ENCODE results near the gene EXOC4. TPM values are rescaled to one million over a fixed set of nuclear protein-coding genes. Genes with fewer than 3 reads are reported as not detected.

The EXOC4 gene
- total and polyA plus RNA-seq, 7 experiments from 2014 or later, result 44.1 to 106 (median 74.2) TPM

- H3K4me3 Mint-ChIP-seq, result no peak overlapping the region
- H3K27me3 Mint-ChIP-seq, result no peaks in the 10 kb centered on the region
- H3K27me3 ChIP-seq (ENCODE audit: control insufficient read depth in 2 of 2, insufficient read depth in 2 of 2, low read length in 2 of 2), result no peaks in the 10 kb centered on the region
- peaks cover 0 to 21% (median 13%) of the 10 kb centered on the region in 7 donors for H3K4me1 Mint-ChIP-seq
- ChIA-PET CTCF (interaction anchor here (0.6 kb wide), 1 partner anchor 1616 kb away, joined by 3 read pairs; no protein-coding TSS in a partner anchor), POLR2A (no interaction called here)
- H3K4me3 ChIP-seq (ENCODE audit: low read length), result no peak overlapping the region
- no peak overlapping the region for H3K27ac ChIP-seq (ENCODE audit: low read depth, low read length)
- H3K9me3 ChIP-seq (ENCODE audit: control insufficient read depth in 2 of 3, low read length in 3 of 3), result no peaks in the 10 kb centered on the region
- H3K9me3 Mint-ChIP-seq, result no peaks in the 10 kb centered on the region
- intact Hi-C loops (cut with micrococcal nuclease), result no loop called here
- DNase-seq (no peak), ATAC-seq (peak; percentile 60)
- H3K27ac Mint-ChIP-seq, result no peak overlapping the region
- H3K36me3 ChIP-seq (ENCODE audit: control insufficient read depth in 2 of 3, insufficient read depth in 3 of 3, low read length in 3 of 3), result no peaks in the 10 kb centered on the region
- H3K36me3 Mint-ChIP-seq, result peaks cover 0 to 51% (median 18%) of the 10 kb centered on the region in 5 donors
- H3K4me1 ChIP-seq (ENCODE audit: control insufficient read depth in 2 of 2, insufficient read depth in 2 of 2, low read length in 2 of 2), result peaks cover 0 to 5% of the 10 kb centered on the region in 2 donors
These were observed 779.1 kb downstream of the EXOC4 start for GRCh38 chr7:134031835-134032617.

DNA sequence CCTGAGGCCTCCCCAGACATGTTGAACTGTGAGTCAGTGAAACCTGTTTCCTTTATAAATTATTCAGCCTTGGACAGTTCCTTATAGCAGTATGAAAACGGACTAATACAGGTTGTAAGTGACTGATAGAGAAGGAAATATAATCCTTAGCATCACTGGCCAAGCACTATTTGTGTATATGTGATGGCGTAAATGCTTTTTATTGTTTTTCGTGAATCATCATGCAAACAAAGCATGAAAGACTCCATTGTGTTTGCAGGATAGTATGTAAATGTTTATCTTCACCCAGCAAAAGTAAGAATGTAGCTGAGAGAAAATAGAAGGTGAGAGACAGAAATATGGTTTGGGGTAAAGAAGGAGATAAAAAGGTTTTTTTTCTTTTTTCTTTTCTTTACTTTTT, 781.8 kb downstream of the EXOC4 start:
- H3K36me3 ChIP-seq (ENCODE audit: control insufficient read depth in 2 of 3, insufficient read depth in 3 of 3, low read length in 3 of 3), result no peaks in the 10 kb centered on the region
- Mint-ChIP-seq H3K36me3 (peaks cover 0 to 41% (median 21%) of the 10 kb centered on the region in 5 donors), H3K27me3 (no peaks in the 10 kb centered on the region), H3K4me1 (peaks cover 0 to 21% (median 13%) of the 10 kb centered on the region in 7 donors), H3K4me3 (no peak overlapping the region), H3K27ac (no peak overlapping the region), H3K9me3 (no peaks in the 10 kb centered on the region)
- no peak overlapping the region for H3K27ac ChIP-seq (ENCODE audit: low read depth, low read length)
- ATAC-seq (no peak), DNase-seq (no peak)
- intact Hi-C loops (cut with micrococcal nuclease), result no loop called here
- POLR2A ChIA-PET, result no interaction called here
- H3K4me1 ChIP-seq (ENCODE audit: control insufficient read depth in 2 of 2, insufficient read depth in 2 of 2, low read length in 2 of 2), result peaks cover 0 to 5% of the 10 kb centered on the region in 2 donors
- no peaks in the 10 kb centered on the region for H3K9me3 ChIP-seq (ENCODE audit: control insufficient read depth in 2 of 3, low read length in 3 of 3)
- H3K27me3 ChIP-seq (ENCODE audit: control insufficient read depth in 2 of 2, insufficient read depth in 2 of 2, low read length in 2 of 2), result no peaks in the 10 kb centered on the region
- H3K4me3 ChIP-seq (ENCODE audit: low read length), result no peak overlapping the region
- CTCF ChIA-PET, result no interaction called here

GRCh38 chr7:134037991-134038390, 785.1 kb downstream of the EXOC4 start:
- H3K9me3 ChIP-seq (ENCODE audit: control insufficient read depth in 2 of 3, low read length in 3 of 3), result no peaks in the 10 kb centered on the region
- POLR2A ChIA-PET, result no interaction called here
- CTCF ChIA-PET, result no interaction called here
- Mint-ChIP-seq H3K27ac (no peak overlapping the region), H3K4me3 (no peak overlapping the region), H3K36me3 (peaks cover 0 to 33% (median 23%) of the 10 kb centered on the region in 5 donors), H3K4me1 (no peaks in the 10 kb centered on the region), H3K9me3 (no peaks in the 10 kb centered on the region), H3K27me3 (no peaks in the 10 kb centered on the region)
- intact Hi-C loops (cut with micrococcal nuclease), result no loop called here
- no peaks in the 10 kb centered on the region for H3K36me3 ChIP-seq (ENCODE audit: control insufficient read depth in 2 of 3, insufficient read depth in 3 of 3, low read length in 3 of 3)
- no peaks in the 10 kb centered on the region for H3K4me1 ChIP-seq (ENCODE audit: control insufficient read depth in 2 of 2, insufficient read depth in 2 of 2, low read length in 2 of 2)
- no peak overlapping the region for H3K27ac ChIP-seq (ENCODE audit: low read depth, low read length)
- no peak for ATAC-seq
- no peak for DNase-seq
- H3K4me3 ChIP-seq (ENCODE audit: low read length), result no peak overlapping the region
- no peaks in the 10 kb centered on the region for H3K27me3 ChIP-seq (ENCODE audit: control insufficient read depth in 2 of 2, insufficient read depth in 2 of 2, low read length in 2 of 2)

DNA sequence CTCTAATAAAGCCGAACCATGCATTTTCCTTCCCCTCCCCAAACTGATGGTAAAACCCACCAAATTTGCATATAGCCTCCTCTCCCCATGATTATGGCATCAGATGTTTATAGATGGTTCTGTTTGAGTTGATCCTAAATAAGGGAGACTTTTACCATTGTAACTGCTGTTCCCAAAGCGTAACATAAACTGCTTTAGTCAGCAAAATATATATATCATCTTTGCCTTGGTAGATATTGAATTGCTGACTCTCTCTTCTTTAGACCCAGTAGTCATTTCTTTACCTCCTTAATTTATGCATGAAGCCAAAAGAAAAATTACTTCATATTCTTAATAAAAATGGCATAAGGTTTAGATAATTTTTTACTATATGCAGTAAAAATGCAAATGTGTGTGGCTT, 788.1 kb downstream of the EXOC4 start:
- Histone ChIP-seq H3K4me3 (ENCODE audit: low read length) (no peak overlapping the region), H3K36me3 (ENCODE audit: control insufficient read depth in 2 of 3, insufficient read depth in 3 of 3, low read length in 3 of 3) (no peaks in the 10 kb centered on the region), H3K4me1 (ENCODE audit: control insufficient read depth in 2 of 2, insufficient read depth in 2 of 2, low read length in 2 of 2) (no peaks in the 10 kb centered on the region), H3K27me3 (ENCODE audit: control insufficient read depth in 2 of 2, insufficient read depth in 2 of 2, low read length in 2 of 2) (no peaks in the 10 kb centered on the region), H3K27ac (ENCODE audit: low read depth, low read length) (no peak overlapping the region), H3K9me3 (ENCODE audit: control insufficient read depth in 2 of 3, low read length in 3 of 3) (no peaks in the 10 kb centered on the region)
- no peak for DNase-seq
- CTCF ChIA-PET, result no interaction called here
- Mint-ChIP-seq H3K4me3 (no peak overlapping the region), H3K36me3 (peaks cover 0 to 47% (median 33%) of the 10 kb centered on the region in 5 donors), H3K4me1 (peaks cover 0 to 2% (median 0%) of the 10 kb centered on the region in 7 donors), H3K27me3 (no peaks in the 10 kb centered on the region), H3K9me3 (no peaks in the 10 kb centered on the region), H3K27ac (no peak overlapping the region)
- intact Hi-C loops (cut with micrococcal nuclease), result no loop called here
- ATAC-seq, result no peak
- POLR2A ChIA-PET, result no interaction called here

GRCh38 chr7:134041477-134041876, 788.6 kb downstream of the EXOC4 start:
- intact Hi-C loops (cut with micrococcal nuclease), result no loop called here
- ChIA-PET CTCF (no interaction called here), POLR2A (no interaction called here)
- H3K27me3 Mint-ChIP-seq, result no peaks in the 10 kb centered on the region
- H3K27ac Mint-ChIP-seq, result no peak overlapping the region
- Histone ChIP-seq H3K27me3 (ENCODE audit: control insufficient read depth in 2 of 2, insufficient read depth in 2 of 2, low read length in 2 of 2) (no peaks in the 10 kb centered on the region), H3K36me3 (ENCODE audit: control insufficient read depth in 2 of 3, insufficient read depth in 3 of 3, low read length in 3 of 3) (no peaks in the 10 kb centered on the region), H3K4me3 (ENCODE audit: low read length) (no peak overlapping the region), H3K4me1 (ENCODE audit: control insufficient read depth in 2 of 2, insufficient read depth in 2 of 2, low read length in 2 of 2) (no peaks in the 10 kb centered on the region), H3K27ac (ENCODE audit: low read depth, low read length) (no peak overlapping the region), H3K9me3 (ENCODE audit: control insufficient read depth in 2 of 3, low read length in 3 of 3) (no peaks in the 10 kb centered on the region)
- H3K4me1 Mint-ChIP-seq, result peaks cover 0 to 2% (median 0%) of the 10 kb centered on the region in 7 donors
- H3K4me3 Mint-ChIP-seq, result no peak overlapping the region
- no peak for ATAC-seq
- no peak for DNase-seq
- H3K36me3 Mint-ChIP-seq, result peaks cover 0 to 48% (median 33%) of the 10 kb centered on the region in 5 donors
- no peaks in the 10 kb centered on the region for H3K9me3 Mint-ChIP-seq

DNA sequence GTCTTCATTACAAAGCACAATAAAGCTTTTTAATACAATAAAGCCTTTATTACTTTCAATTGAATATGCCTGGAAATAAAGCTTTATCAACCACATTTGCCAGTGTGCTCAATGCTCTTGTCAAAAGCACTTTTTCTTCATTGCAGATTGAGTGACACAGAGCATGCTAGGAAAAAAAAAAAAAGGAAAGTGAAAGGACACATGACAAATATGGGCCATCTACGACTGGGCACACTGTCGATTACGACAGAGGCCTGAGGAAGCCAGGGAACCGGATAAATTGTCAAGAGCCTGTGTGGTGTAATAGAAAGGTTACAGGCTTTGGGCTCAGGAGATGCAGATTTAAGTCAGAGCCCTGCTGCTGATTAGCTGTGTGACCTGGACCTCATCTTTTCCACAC, 789.4 kb downstream of the EXOC4 start:
- Mint-ChIP-seq H3K27ac (no peak overlapping the region), H3K4me3 (no peak overlapping the region), H3K27me3 (no peaks in the 10 kb centered on the region), H3K4me1 (peaks cover 0 to 2% (median 0%) of the 10 kb centered on the region in 7 donors), H3K9me3 (peaks cover 0 to under 1% (median 0%) of the 10 kb centered on the region in 11 donors), H3K36me3 (peaks cover 0 to 41% (median 29%) of the 10 kb centered on the region in 5 donors)
- ChIA-PET POLR2A (no interaction called here), CTCF (no interaction called here)
- DNase-seq, result no peak
- H3K4me1 ChIP-seq (ENCODE audit: control insufficient read depth in 2 of 2, insufficient read depth in 2 of 2, low read length in 2 of 2), result no peaks in the 10 kb centered on the region
- intact Hi-C loops (cut with micrococcal nuclease), result no loop called here
- H3K27ac ChIP-seq (ENCODE audit: low read depth, low read length), result no peak overlapping the region
- peak; percentile 57 for ATAC-seq
- no peaks in the 10 kb centered on the region for H3K27me3 ChIP-seq (ENCODE audit: control insufficient read depth in 2 of 2, insufficient read depth in 2 of 2, low read length in 2 of 2)
- no peaks in the 10 kb centered on the region for H3K36me3 ChIP-seq (ENCODE audit: control insufficient read depth in 2 of 3, insufficient read depth in 3 of 3, low read length in 3 of 3)
- H3K9me3 ChIP-seq (ENCODE audit: control insufficient read depth in 2 of 3, low read length in 3 of 3), result no peaks in the 10 kb centered on the region
- H3K4me3 ChIP-seq (ENCODE audit: low read length), result no peak overlapping the region

DNA sequence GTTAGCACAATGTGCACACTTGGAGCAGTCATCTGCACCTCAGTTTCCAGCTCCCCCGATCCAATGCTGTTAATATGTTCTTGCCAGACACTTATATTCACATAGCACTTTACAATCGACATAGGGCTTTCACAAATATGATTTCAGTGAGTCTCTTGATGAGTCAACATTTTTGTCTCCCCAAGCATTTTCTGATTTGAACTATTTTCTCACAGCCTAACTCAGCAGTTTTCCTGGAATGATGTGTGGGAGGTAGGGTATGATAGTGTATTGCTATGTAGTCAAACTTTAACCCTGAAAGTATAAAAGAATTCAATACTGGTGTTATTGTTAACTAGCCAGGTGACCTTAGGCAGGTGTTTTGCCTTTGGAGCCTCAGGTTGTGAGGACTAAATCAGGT, 791.8 kb downstream of the EXOC4 start:
- no peak for DNase-seq
- POLR2A ChIA-PET, result no interaction called here
- intact Hi-C loops (cut with micrococcal nuclease), result no loop called here
- peaks cover 0 to 2% (median 0%) of the 10 kb centered on the region in 7 donors for H3K4me1 Mint-ChIP-seq
- ATAC-seq, result no peak
- CTCF ChIA-PET, result no interaction called here
- no peaks in the 10 kb centered on the region for H3K36me3 ChIP-seq (ENCODE audit: control insufficient read depth in 2 of 3, insufficient read depth in 3 of 3, low read length in 3 of 3)
- no peak overlapping the region for H3K27ac Mint-ChIP-seq
- no peaks in the 10 kb centered on the region for H3K27me3 Mint-ChIP-seq
- no peak overlapping the region for H3K4me3 ChIP-seq (ENCODE audit: low read length)
- H3K9me3 Mint-ChIP-seq, result peaks cover 0 to 5% (median 0%) of the 10 kb centered on the region in 11 donors
- no peaks in the 10 kb centered on the region for H3K4me1 ChIP-seq (ENCODE audit: control insufficient read depth in 2 of 2, insufficient read depth in 2 of 2, low read length in 2 of 2)
- no peaks in the 10 kb centered on the region for H3K9me3 ChIP-seq (ENCODE audit: control insufficient read depth in 2 of 3, low read length in 3 of 3)
- H3K27ac ChIP-seq (ENCODE audit: low read depth, low read length), result no peak overlapping the region
- peaks cover 0 to 43% (median 39%) of the 10 kb centered on the region in 5 donors for H3K36me3 Mint-ChIP-seq
- no peaks in the 10 kb centered on the region for H3K27me3 ChIP-seq (ENCODE audit: control insufficient read depth in 2 of 2, insufficient read depth in 2 of 2, low read length in 2 of 2)
- no peak overlapping the region for H3K4me3 Mint-ChIP-seq

All from naive thymus-derived CD4-positive, alpha-beta T cell (primary cell).